Astrocyte (in vitro differentiated cells and primary cell): ENCODE results near the gene HEATR3.

Experiments
- EZH2 ChIP-seq: IDR thresholded peaks from 2 replicates; pipeline ENCODE4 v1.6.1; 2012; ENCODE audit warnings: mild to moderate bottlenecking, low read length, inconsistent platforms; ENCODE audit not compliant: insufficient read depth
- TF ChIP-seq, protein P1 (sequence below): IDR thresholded peaks from 2 replicates; pipeline ENCODE4 v1.5.1; 2011; ENCODE audit warnings: low read depth, mild to moderate bottlenecking, inconsistent platforms, low read length, moderate library complexity; ENCODE audit not compliant: insufficient read depth

GRCh38 chr16:50068550-50068949 is 2.8 kb downstream of the HEATR3 start:
- TF ChIP-seq, protein P1, sequence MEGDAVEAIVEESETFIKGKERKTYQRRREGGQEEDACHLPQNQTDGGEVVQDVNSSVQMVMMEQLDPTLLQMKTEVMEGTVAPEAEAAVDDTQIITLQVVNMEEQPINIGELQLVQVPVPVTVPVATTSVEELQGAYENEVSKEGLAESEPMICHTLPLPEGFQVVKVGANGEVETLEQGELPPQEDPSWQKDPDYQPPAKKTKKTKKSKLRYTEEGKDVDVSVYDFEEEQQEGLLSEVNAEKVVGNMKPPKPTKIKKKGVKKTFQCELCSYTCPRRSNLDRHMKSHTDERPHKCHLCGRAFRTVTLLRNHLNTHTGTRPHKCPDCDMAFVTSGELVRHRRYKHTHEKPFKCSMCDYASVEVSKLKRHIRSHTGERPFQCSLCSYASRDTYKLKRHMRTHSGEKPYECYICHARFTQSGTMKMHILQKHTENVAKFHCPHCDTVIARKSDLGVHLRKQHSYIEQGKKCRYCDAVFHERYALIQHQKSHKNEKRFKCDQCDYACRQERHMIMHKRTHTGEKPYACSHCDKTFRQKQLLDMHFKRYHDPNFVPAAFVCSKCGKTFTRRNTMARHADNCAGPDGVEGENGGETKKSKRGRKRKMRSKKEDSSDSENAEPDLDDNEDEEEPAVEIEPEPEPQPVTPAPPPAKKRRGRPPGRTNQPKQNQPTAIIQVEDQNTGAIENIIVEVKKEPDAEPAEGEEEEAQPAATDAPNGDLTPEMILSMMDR = no peak
- no peak for TF ChIP-seq EZH2
